ENCODE measurements around the gene INS.

DNA sequence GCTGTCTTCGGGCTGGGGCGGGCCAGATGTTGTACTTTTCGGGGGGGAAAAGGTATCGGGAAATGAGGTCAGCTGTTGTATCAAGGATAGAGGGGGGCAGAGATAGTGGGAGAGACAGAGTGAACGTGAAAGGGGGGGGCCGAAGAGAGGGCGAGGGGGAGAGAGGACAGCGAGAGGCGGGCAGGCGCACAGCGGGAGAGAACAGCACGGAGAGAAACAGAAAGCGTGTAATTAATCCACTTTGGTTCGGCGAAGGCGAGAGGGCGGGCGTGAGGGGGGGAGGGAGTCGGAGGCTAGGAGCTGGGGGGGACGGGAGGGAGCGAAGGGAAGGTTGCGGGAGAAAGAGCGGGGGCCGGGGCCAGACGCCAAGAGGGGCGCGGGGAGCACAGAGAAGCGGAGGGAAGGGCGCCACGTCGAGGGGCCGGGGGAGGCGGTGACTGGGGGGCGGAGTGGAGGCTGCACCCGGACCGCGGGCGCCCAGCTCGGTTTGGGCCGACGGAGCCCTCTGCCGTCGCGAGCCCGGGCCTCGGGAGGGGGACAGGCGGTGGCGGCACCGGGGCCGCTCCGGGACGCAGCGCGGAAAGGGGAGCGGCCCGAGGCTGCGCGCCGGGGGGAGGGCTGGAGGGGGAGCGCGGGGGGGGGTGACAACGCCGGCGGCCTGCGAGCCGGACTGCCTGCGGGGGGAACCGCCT, 22.4 kb downstream of the INS start:
- TF ChIP-seq POLR2AphosphoS5 (IDR thresholded peaks at IDR 0.05) (no peak), POLR2A (IDR thresholded peaks at IDR 0.05; ENCODE audit: low read depth) (no peak)
- TF ChIP-seq, protein P1, sequence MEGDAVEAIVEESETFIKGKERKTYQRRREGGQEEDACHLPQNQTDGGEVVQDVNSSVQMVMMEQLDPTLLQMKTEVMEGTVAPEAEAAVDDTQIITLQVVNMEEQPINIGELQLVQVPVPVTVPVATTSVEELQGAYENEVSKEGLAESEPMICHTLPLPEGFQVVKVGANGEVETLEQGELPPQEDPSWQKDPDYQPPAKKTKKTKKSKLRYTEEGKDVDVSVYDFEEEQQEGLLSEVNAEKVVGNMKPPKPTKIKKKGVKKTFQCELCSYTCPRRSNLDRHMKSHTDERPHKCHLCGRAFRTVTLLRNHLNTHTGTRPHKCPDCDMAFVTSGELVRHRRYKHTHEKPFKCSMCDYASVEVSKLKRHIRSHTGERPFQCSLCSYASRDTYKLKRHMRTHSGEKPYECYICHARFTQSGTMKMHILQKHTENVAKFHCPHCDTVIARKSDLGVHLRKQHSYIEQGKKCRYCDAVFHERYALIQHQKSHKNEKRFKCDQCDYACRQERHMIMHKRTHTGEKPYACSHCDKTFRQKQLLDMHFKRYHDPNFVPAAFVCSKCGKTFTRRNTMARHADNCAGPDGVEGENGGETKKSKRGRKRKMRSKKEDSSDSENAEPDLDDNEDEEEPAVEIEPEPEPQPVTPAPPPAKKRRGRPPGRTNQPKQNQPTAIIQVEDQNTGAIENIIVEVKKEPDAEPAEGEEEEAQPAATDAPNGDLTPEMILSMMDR (IDR thresholded peaks at IDR 0.05) = no peak

Data from esophagus muscularis mucosa (tissue), 3 donors.